ENCODE results near the gene HNRNPH1. TPM values are rescaled to one million over a fixed set of nuclear protein-coding genes. Genes with fewer than 3 reads are reported as not detected.

HNRNPH1 gene
- total and polyA plus RNA-seq, 2 of the 8 experiments (the other 6 are each of a cell fraction or from before 2014, with no cell fraction given): 170 to 735 TPM

DNA sequence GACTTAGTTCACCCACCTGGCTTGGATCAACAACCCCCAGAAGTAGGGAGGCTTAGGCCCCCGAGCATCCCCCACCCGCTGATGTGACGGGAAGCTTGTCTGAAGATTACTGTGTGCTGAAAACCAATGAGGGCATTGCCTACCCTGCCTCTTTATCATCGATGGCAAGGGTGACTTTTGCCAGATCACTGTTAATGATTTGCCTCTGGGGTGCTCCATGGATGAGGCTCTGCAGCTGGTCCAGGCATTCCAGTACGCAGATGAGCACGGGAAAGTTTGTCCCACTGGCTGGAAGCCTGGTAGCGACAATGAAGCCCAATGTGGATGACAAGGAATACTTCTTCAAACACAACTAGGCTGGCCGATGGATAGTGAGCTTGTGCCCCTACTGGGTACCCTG, 51.1 kb downstream of the HNRNPH1 start:
- no peak overlapping the region for H3K18ac ChIP-seq (ENCODE audit: extremely low read depth, low read length)
- no peak overlapping the region for H4K91ac ChIP-seq (replicated peaks; ENCODE audit: insufficient read length, low read length)
- H2AK5ac ChIP-seq (ENCODE audit: low read depth, low read length): no peak overlapping the region
- CTCF ChIA-PET (ENCODE audit: partially characterized antibody): interaction anchor here (1.2 kb wide), 1 partner anchor 97 kb away, joined by 3 read pairs; no protein-coding TSS in a partner anchor
- H3K4me3 ChIP-seq (ENCODE audit: extremely low read depth in 1 of 4, insufficient read depth in 2 of 4, low read depth in 3 of 4, low read length in 4 of 4): no peak overlapping the region
- no peaks in the 10 kb centered on the region for H3K27me3 ChIP-seq (replicated peaks in 1 of 4; ENCODE audit: control insufficient read depth in 3 of 4, extremely low read depth in 1 of 4, insufficient read depth in 3 of 4, low read length in 3 of 4)
- H3K4ac ChIP-seq (replicated peaks; ENCODE audit: insufficient read length, low read depth, low read length): no peak overlapping the region
- no peaks in the 10 kb centered on the region for H3K9me3 ChIP-seq (ENCODE audit: insufficient read depth in 2 of 2, low read depth in 1 of 2, low read length in 1 of 2)
- peaks cover 0 to 1% of the 10 kb centered on the region in 2 experiments for H4K20me1 ChIP-seq (replicated peaks in 1 of 2; ENCODE audit: control insufficient read depth in 1 of 2, insufficient read depth in 2 of 2, low read length in 2 of 2)
- no peaks in the 10 kb centered on the region for H3K4me1 ChIP-seq (replicated peaks in 1 of 4; ENCODE audit: control insufficient read depth in 3 of 4, insufficient read depth in 4 of 4, low read length in 3 of 4)
- H3K27ac ChIP-seq (ENCODE audit: low read depth, low read length): no peak overlapping the region
- no peak overlapping the region for H2BK20ac ChIP-seq (ENCODE audit: low read length)
- DNase-seq (ENCODE audit: low read depth in 1 of 2, low spot score in 2 of 2): no peak
- no peak overlapping the region for H3K23ac ChIP-seq (ENCODE audit: insufficient read length)
- H3K23me2 ChIP-seq (ENCODE audit: low read depth, low read length): no peaks in the 10 kb centered on the region
- H3K36me3 ChIP-seq (ENCODE audit: control insufficient read depth in 2 of 4, insufficient read depth in 4 of 4, low read length in 3 of 4): peaks cover 20 to 73% (median 38%) of the 10 kb centered on the region in 4 experiments
- FAIRE-seq: no peak
- H4K8ac ChIP-seq (ENCODE audit: extremely low read depth, insufficient read depth, low read length): no peak overlapping the region; the same call in 1 of the 2 replicates
- H2BK12ac ChIP-seq (ENCODE audit: low read depth, low read length): no peak overlapping the region
- H4K5ac ChIP-seq (ENCODE audit: insufficient read length, low read depth, low read length): no peak overlapping the region
- no peak overlapping the region for H3K14ac ChIP-seq (ENCODE audit: insufficient read length)
- no peak overlapping the region for H3K56ac ChIP-seq (replicated peaks; ENCODE audit: insufficient read length, low read depth, low read length)
- H3K9ac ChIP-seq (replicated peaks in 1 of 4; ENCODE audit: extremely low read depth in 1 of 4, low read depth in 3 of 4, low read length in 3 of 4): no peak overlapping the region
- H2AFZ ChIP-seq (ENCODE audit: low read length): no peak overlapping the region
- H3K4me2 ChIP-seq (ENCODE audit: insufficient read depth in 1 of 2, low read depth in 2 of 2, low read length in 2 of 2): no peak overlapping the region
- no peak overlapping the region for H2BK5ac ChIP-seq (ENCODE audit: low read depth, low read length)
- H2BK15ac ChIP-seq (ENCODE audit: low read length): no peak overlapping the region
- POLR2A ChIA-PET (ENCODE audit: partially characterized antibody): interaction anchor here (0.6 to 1.3 kb wide), 7 partner anchors 9 to 43 kb away, joined by 3 to 6 read pairs (median 3); no protein-coding TSS in a partner anchor
- 93% methylated on average over 8 of the region's 8 CpGs; no CpG with 5 or more reads in 1 of the 2 experiments for WGBS, 2 experiments (ENCODE audit: extremely low coverage in 1 of 2, insufficient coverage in 1 of 2, insufficient read length in 1 of 2, insufficient replicate concordance in 2 of 2, low coverage in 1 of 2, low lambda C conversion rate in 2 of 2, missing lambda C conversion rate in 1 of 2)
- H2BK120ac ChIP-seq (replicated peaks; ENCODE audit: low read depth, low read length): no peak overlapping the region
- H3K79me1 ChIP-seq (ENCODE audit: low read depth, low read length): no peaks in the 10 kb centered on the region
- H3K79me2 ChIP-seq (ENCODE audit: control insufficient read depth in 1 of 2, insufficient read depth in 2 of 2, low read length in 2 of 2): no peaks in the 10 kb centered on the region
- TF ChIP-seq CHD2 (IDR thresholded peaks at IDR 0.05; ENCODE audit: low read length) (no peak), BCL11A (IDR thresholded peaks at IDR 0.05; ENCODE audit: low read depth in 2 of 2, low read length in 2 of 2) (no peak), JUN (IDR thresholded peaks at IDR 0.05; ENCODE audit: low read depth, low read length) (no peak)

Measured in H1 (cell line).